ENCODE results near the gene SMIM5. TPM values are rescaled to one million over a fixed set of nuclear protein-coding genes. Genes with fewer than 3 reads are reported as not detected.
A peak's percentile ranks its signal among the peaks of the same experiment; 100 is the strongest.

SMIM5 gene
- total RNA-seq, 1 donor from 2014 or later: not detected

GRCh38 chr17:75630071-75630917, 2.9 kb upstream of the SMIM5 start:
- Histone ChIP-seq H3K36me3 (no peaks in the 10 kb centered on the region), H3K4me2 (no peak overlapping the region), H3K4me3 (no peak overlapping the region), H3F3A (ENCODE audit: low read depth) (peaks cover 22% of the 10 kb centered on the region), H3K4me1 (peaks cover 21% of the 10 kb centered on the region), H3K9me3 (ENCODE audit: low read depth) (no peaks in the 10 kb centered on the region), H3K27me3 (no peaks in the 10 kb centered on the region), H4K20me1 (ENCODE audit: low read depth) (peaks cover 29% of the 10 kb centered on the region), H3K79me2 (ENCODE audit: low read depth) (no peaks in the 10 kb centered on the region), H3K9ac (no peak overlapping the region), H2AFZ (replicated peaks) (no peak overlapping the region), H3K27ac (no peak overlapping the region)
- Mint-ChIP-seq H3K36me3 (no peaks in the 10 kb centered on the region), H3K27ac (no peak overlapping the region), H3K27me3 (ENCODE audit: insufficient read depth, low read depth) (peaks cover 14% of the 10 kb centered on the region), H3K4me3 (no peak overlapping the region), H3K9me3 (no peaks in the 10 kb centered on the region), H3K4me1 (peaks cover 33% of the 10 kb centered on the region)
- DNase-seq (ENCODE audit: low spot score): no peak
- TF ChIP-seq CTCF (IDR thresholded peaks at IDR 0.05) (no peak), EZH2phosphoT487 (IDR thresholded peaks at IDR 0.05) (no peak), EZH2 (IDR thresholded peaks at IDR 0.05) (no peak)

GRCh38 chr17:75631353-75631752, 1.9 kb upstream of the SMIM5 start:
- no peaks in the 10 kb centered on the region for H3K36me3 ChIP-seq
- no peaks in the 10 kb centered on the region for H3K27me3 ChIP-seq
- H3K4me1 Mint-ChIP-seq: peaks cover 38% of the 10 kb centered on the region
- H3K4me1 ChIP-seq: peaks cover 25% of the 10 kb centered on the region
- H3K9me3 ChIP-seq (ENCODE audit: low read depth): no peaks in the 10 kb centered on the region
- H3K27me3 Mint-ChIP-seq (ENCODE audit: insufficient read depth, low read depth): peaks cover 14% of the 10 kb centered on the region
- H4K20me1 ChIP-seq (ENCODE audit: low read depth): peaks cover 40% of the 10 kb centered on the region
- TF ChIP-seq EZH2 (IDR thresholded peaks at IDR 0.05) (no peak), CTCF (IDR thresholded peaks at IDR 0.05) (no peak), EZH2phosphoT487 (IDR thresholded peaks at IDR 0.05) (no peak)
- no peak overlapping the region for H3K9ac ChIP-seq
- H3K4me3 ChIP-seq: no peak overlapping the region
- H2AFZ ChIP-seq (replicated peaks): no peak overlapping the region
- H3K9me3 Mint-ChIP-seq: no peaks in the 10 kb centered on the region
- H3K4me2 ChIP-seq: no peak overlapping the region
- no peaks in the 10 kb centered on the region for H3K36me3 Mint-ChIP-seq
- H3F3A ChIP-seq (ENCODE audit: low read depth): peaks cover 22% of the 10 kb centered on the region
- H3K27ac ChIP-seq: no peak overlapping the region
- H3K4me3 Mint-ChIP-seq: no peak overlapping the region
- no peak overlapping the region for H3K27ac Mint-ChIP-seq
- DNase-seq (ENCODE audit: low spot score): no peak
- no peaks in the 10 kb centered on the region for H3K79me2 ChIP-seq (ENCODE audit: low read depth)

GRCh38 chr17:75632428-75632827, 806 bp upstream of the SMIM5 start:
- TF ChIP-seq CTCF (IDR thresholded peaks at IDR 0.05) (no peak), EZH2phosphoT487 (IDR thresholded peaks at IDR 0.05) (no peak)
- H3K36me3 ChIP-seq: no peaks in the 10 kb centered on the region
- no peak overlapping the region for H2AFZ ChIP-seq (replicated peaks)
- no peak overlapping the region for H3K4me2 ChIP-seq
- DNase-seq (ENCODE audit: low spot score): no peak
- peaks cover 51% of the 10 kb centered on the region for H4K20me1 ChIP-seq (ENCODE audit: low read depth)
- H3K79me2 ChIP-seq (ENCODE audit: low read depth): no peaks in the 10 kb centered on the region
- H3K4me3 ChIP-seq: no peak overlapping the region
- Mint-ChIP-seq H3K9me3 (no peaks in the 10 kb centered on the region), H3K36me3 (no peaks in the 10 kb centered on the region), H3K27ac (peak overlapping the region; percentile 43), H3K4me3 (peak overlapping the region; percentile 42), H3K4me1 (peaks cover 42% of the 10 kb centered on the region), H3K27me3 (ENCODE audit: insufficient read depth, low read depth) (peaks cover 15% of the 10 kb centered on the region)
- no peaks in the 10 kb centered on the region for H3K27me3 ChIP-seq
- no peaks in the 10 kb centered on the region for H3K9me3 ChIP-seq (ENCODE audit: low read depth)
- H3K4me1 ChIP-seq: peaks cover 25% of the 10 kb centered on the region
- H3K9ac ChIP-seq: no peak overlapping the region
- H3F3A ChIP-seq (ENCODE audit: low read depth): peaks cover 22% of the 10 kb centered on the region
- H3K27ac ChIP-seq: no peak overlapping the region

Measured in neural progenitor cell (in vitro differentiated cells).